Measurements from ENCODE around the gene PVALEF.

GRCh38 chr17:81162491-81162890 is 2.8 kb upstream of the PVALEF start:
- TF ChIP-seq CTCF (IDR thresholded peaks at IDR 0.05) (no peak), POLR2A (IDR thresholded peaks at IDR 0.05) (no peak)
